ENCODE data around the gene SRL.
A peak's percentile ranks its signal among the peaks of the same experiment; 100 is the strongest.

Gene SRL

GRCh38 chr16:4241928-4242283, at the start of gene SRL:
Gene SRL, minus strand, starts transcription at chr16:4242080. Its CDS starts 13 bp downstream, at chr16:4242067.
- DNase-seq: no peak
- Histone ChIP-seq H3K36me3 (replicated peaks) (no peaks in the 10 kb centered on the region), H3K27me3 (replicated peaks) (no peaks in the 10 kb centered on the region), H3K4me3 (ENCODE audit: low read depth, low read length) (no peak within 1 kb of the TSS), H3K27ac (no peak within 1 kb of the TSS)
- TF ChIP-seq CTCF (IDR thresholded peaks at IDR 0.05; ENCODE audit: low read depth, low read length, missing control alignments): no peak
- in situ Hi-C loops (cut with HindIII; ENCODE audit: low pct_ligation_motif_present, low sequenced_read_pairs): no loop called here

- Histone ChIP-seq H3K27me3 (replicated peaks) (no peaks in the 10 kb centered on the region), H3K4me3 (ENCODE audit: low read depth, low read length) (no peak overlapping the region), H3K36me3 (replicated peaks) (no peaks in the 10 kb centered on the region), H3K27ac (no peak overlapping the region)
- peak; percentile 53 for TF ChIP-seq CTCF (IDR thresholded peaks at IDR 0.05; ENCODE audit: low read depth, low read length, missing control alignments)
- peak; percentile 23 for DNase-seq
- in situ Hi-C loops (cut with HindIII; ENCODE audit: low pct_ligation_motif_present, low sequenced_read_pairs): no loop called here
Measured at GRCh38 chr16:4290236-4290830, 48.5 kb upstream of the SRL start.

GRCh38 chr16:4288148-4288921, 46.5 kb upstream of the SRL start:
- H3K27ac ChIP-seq: no peak overlapping the region
- in situ Hi-C loops (cut with HindIII; ENCODE audit: low pct_ligation_motif_present, low sequenced_read_pairs): no loop called here

GRCh38 chr16:4285167-4285566, 43.3 kb upstream of the SRL start:
- no peaks in the 10 kb centered on the region for H3K27me3 ChIP-seq (replicated peaks)
- H3K4me3 ChIP-seq (ENCODE audit: low read depth, low read length): no peak overlapping the region
- H3K36me3 ChIP-seq (replicated peaks): no peaks in the 10 kb centered on the region
- DNase-seq: no peak
- in situ Hi-C loops (cut with HindIII; ENCODE audit: low pct_ligation_motif_present, low sequenced_read_pairs): no loop called here
- no peak overlapping the region for H3K27ac ChIP-seq
- TF ChIP-seq CTCF (IDR thresholded peaks at IDR 0.05; ENCODE audit: low read depth, low read length, missing control alignments): no peak

More at GRCh38 chr16:4288148-4288921, 46.5 kb upstream of the SRL start:
- Histone ChIP-seq H3K36me3 (replicated peaks) (no peaks in the 10 kb centered on the region), H3K4me3 (ENCODE audit: low read depth, low read length) (no peak overlapping the region), H3K27me3 (replicated peaks) (no peaks in the 10 kb centered on the region)
- DNase-seq: no peak
- peak; percentile 95 for TF ChIP-seq CTCF (IDR thresholded peaks at IDR 0.05; ENCODE audit: low read depth, low read length, missing control alignments)

GRCh38 chr16:4283939-4284338, 42.1 kb upstream of the SRL start:
- no peaks in the 10 kb centered on the region for H3K36me3 ChIP-seq (replicated peaks)
- no peak for TF ChIP-seq CTCF (IDR thresholded peaks at IDR 0.05; ENCODE audit: low read depth, low read length, missing control alignments)
- H3K27ac ChIP-seq: no peak overlapping the region
- H3K4me3 ChIP-seq (ENCODE audit: low read depth, low read length): no peak overlapping the region
- in situ Hi-C loops (cut with HindIII; ENCODE audit: low pct_ligation_motif_present, low sequenced_read_pairs): no loop called here
- no peaks in the 10 kb centered on the region for H3K27me3 ChIP-seq (replicated peaks)
- DNase-seq: no peak
